CD14-positive monocyte (primary cell): Measurements from ENCODE around the gene SMS. TPM values are rescaled to one million over a fixed set of nuclear protein-coding genes. Genes with fewer than 3 reads are reported as not detected.

Source experiments
- DNase-seq, 3 donors: peaks; one replicate each; pipeline ENCODE4 v3.0.0-alpha.2; 2011 to 2022
- H2AFZ ChIP-seq: 2 replicates; pipeline ENCODE4 v1.6.0; 2012; ENCODE audit warnings: mild to moderate bottlenecking, low read depth, low read length, inconsistent platforms; ENCODE audit not compliant: insufficient read depth, poor library complexity, severe bottlenecking
- H3K27ac ChIP-seq, 2 donors: 1 replicate in 1 of 2; 2 replicates in 1 of 2; pipeline ENCODE4 v1.5.1; 2012 to 2013; ENCODE audit warnings: low read length in 2 of 2, control low read depth in 1 of 2, inconsistent platforms in 1 of 2, low read depth in 1 of 2, mild to moderate bottlenecking in 1 of 2
- H3K27me3 ChIP-seq, 2 donors: one replicate each; pipeline versions ENCODE4 v1.6.0 to v1.6.1; 2011 to 2013; ENCODE audit warnings: low read length in 2 of 2; ENCODE audit not compliant: control insufficient read depth in 2 of 2, insufficient read depth in 2 of 2
- H3K36me3 ChIP-seq, 2 donors: replicated peaks in 1 of 2; 1 replicate in 1 of 2; 2 replicates in 1 of 2; pipeline versions ENCODE4 v1.5.1 to v1.6.1; 2012 to 2013; ENCODE audit warnings: low read length in 2 of 2, control low read depth in 1 of 2, inconsistent platforms in 1 of 2, mild to moderate bottlenecking in 1 of 2; ENCODE audit not compliant: insufficient read depth in 2 of 2, control insufficient read depth in 1 of 2
- H3K4me1 ChIP-seq, 2 donors: 1 replicate in 1 of 2; 2 replicates in 1 of 2; pipeline versions ENCODE4 v1.5.1 to v1.6.1; 2012 to 2013; ENCODE audit warnings: low read length in 2 of 2, control low read depth in 1 of 2, inconsistent platforms in 1 of 2, mild to moderate bottlenecking in 1 of 2, moderate library complexity in 1 of 2; ENCODE audit not compliant: insufficient read depth in 2 of 2, control insufficient read depth in 1 of 2
- H3K4me2 ChIP-seq: replicated peaks from 2 replicates; pipeline ENCODE3; 2012; ENCODE audit warnings: low read length, moderate library complexity, mild to moderate bottlenecking; ENCODE audit not compliant: poor library complexity, severe bottlenecking; ENCODE audit errors: extremely low read depth
- H3K4me3 ChIP-seq, 3 experiments: fragments of 200-600 bp in 1 of 3; sonication (generic) in 1 of 3; replicated peaks in 1 of 3; 1 replicate in 2 of 3; 2 replicates in 1 of 3; pipeline ENCODE4 v1.5.1; 2011 to 2013; ENCODE audit warnings: low read length in 3 of 3, mild to moderate bottlenecking in 3 of 3, control low read depth in 2 of 3, low read depth in 2 of 3, inconsistent platforms in 1 of 3, moderate library complexity in 1 of 3
- H3K79me2 ChIP-seq: 2 replicates; pipeline ENCODE4 v1.6.0; 2012; ENCODE audit warnings: mild to moderate bottlenecking, control low read depth, inconsistent platforms, low read length, moderate library complexity; ENCODE audit not compliant: insufficient read depth
- H3K9ac ChIP-seq: 2 replicates; pipeline ENCODE4 v1.6.0; 2017; ENCODE audit warnings: low read length, mild to moderate bottlenecking; ENCODE audit not compliant: insufficient read depth, poor library complexity, severe bottlenecking
- H3K9me3 ChIP-seq, 2 donors: replicated peaks in 1 of 2; 1 replicate in 1 of 2; 2 replicates in 1 of 2; pipeline versions ENCODE4 v1.5.1 to v1.6.1; 2012 to 2013; ENCODE audit warnings: low read length in 2 of 2, control low read depth in 1 of 2; ENCODE audit not compliant: control insufficient read depth in 1 of 2, insufficient read depth in 1 of 2
- H4K20me1 ChIP-seq: 2 replicates; pipeline ENCODE4 v1.6.0; 2012; ENCODE audit warnings: mild to moderate bottlenecking, low read length, control low read depth, moderate library complexity; ENCODE audit not compliant: insufficient read depth
- H3K27ac Mint-ChIP-seq, 7 donors: one replicate each; pipeline ENCODE4 v1.8.0; 2020; ENCODE audit warnings: mild to moderate bottlenecking in 7 of 7, mixed read lengths in 7 of 7, moderate library complexity in 6 of 7, inconsistent platforms in 2 of 7
- H3K27me3 Mint-ChIP-seq, 3 donors: one replicate each; pipeline ENCODE4 v1.8.0; 2021 to 2022; ENCODE audit warnings: low read depth in 3 of 3, mild to moderate bottlenecking in 3 of 3, mixed read lengths in 3 of 3, moderate library complexity in 3 of 3, inconsistent platforms in 1 of 3
- H3K36me3 Mint-ChIP-seq, 2 donors: one replicate each; pipeline ENCODE4 v1.8.0; 2020; ENCODE audit warnings: mixed read lengths in 2 of 2, inconsistent platforms in 1 of 2, mild to moderate bottlenecking in 1 of 2
- H3K4me1 Mint-ChIP-seq: one replicate; pipeline ENCODE4 v1.8.0; 2020; ENCODE audit warnings: mild to moderate bottlenecking, mixed read lengths
- H3K4me3 Mint-ChIP-seq, 2 donors: one replicate each; pipeline ENCODE4 v1.8.0; 2020; ENCODE audit warnings: mild to moderate bottlenecking in 2 of 2, mixed read lengths in 2 of 2, moderate library complexity in 1 of 2
- H3K9me3 Mint-ChIP-seq, 7 donors: one replicate each; pipeline ENCODE4 v1.8.0; 2020 to 2022; ENCODE audit warnings: mixed read lengths in 7 of 7, mild to moderate bottlenecking in 6 of 7, moderate library complexity in 6 of 7, inconsistent platforms in 2 of 7
- CTCF ChIP-seq: fragments of 200-600 bp; IDR thresholded peaks from one replicate; pipeline ENCODE4 v1.8.0; 2022; ENCODE audit warnings: antibody characterized with exemption, mild to moderate bottlenecking
- WGBS: methylation state at CpG from one replicate; pipeline ENCODE4 v1.1.5; 2013; ENCODE audit warnings: missing lambda C conversion rate; ENCODE audit not compliant: insufficient coverage; 5-methylcytosine and 5-hydroxymethylcytosine counted together
- intact Hi-C, 2 donors: fragments of 100-400 bp; cut with micrococcal nuclease; formaldehyde crosslinking; loops; one replicate each; pipeline versions ENCODE4 v1.15.0 to v1.15.1; 2023
- polyA plus RNA-seq, 3 donors: library from polyadenylated mRNA; depleted of rRNA in 1 of 3; unstranded in 2 of 3; stranded (reverse) in 1 of 3; fragments of 300-500 nt in 2 of 3; fragments of >200 nt in 1 of 3; fragmentation: Illumina TruSeq in 2 of 3; gene quantifications; 1 replicate in 2 of 3; 2 replicates in 1 of 3; pipeline ENCODE4 v1.2.3, GENCODE V29; 2012 to 2021

Gene SMS
- polyA plus RNA-seq, 3 donors = 24.9 to 75.4 (median 70.8) TPM

GRCh38 chrX:21930986-21931385 is 9.5 kb upstream of the SMS start:
- Mint-ChIP-seq H3K27me3 (peaks cover 0 to 4% (median 0%) of the 10 kb centered on the region in 3 donors), H3K4me3 (no peak overlapping the region), H3K4me1 (peaks cover 29% of the 10 kb centered on the region), H3K27ac (peak overlapping the region in 2 of 7 donors; percentile 8 to 26), H3K36me3 (peaks cover 0 to 2% of the 10 kb centered on the region in 2 donors), H3K9me3 (peaks cover 0 to 8% (median 0%) of the 10 kb centered on the region in 7 donors)
- Histone ChIP-seq H3K27me3 (no peaks in the 10 kb centered on the region), H3K27ac (no peak overlapping the region), H3K4me1 (peaks cover 41 to 45% of the 10 kb centered on the region in 2 donors), H4K20me1 (no peaks in the 10 kb centered on the region), H3K79me2 (no peaks in the 10 kb centered on the region), H3K4me3 (no peak overlapping the region), H3K9me3 (no peaks in the 10 kb centered on the region), H3K9ac (no peak overlapping the region), H3K36me3 (no peaks in the 10 kb centered on the region), H2AFZ (no peak overlapping the region), H3K4me2 (no peak overlapping the region)
- intact Hi-C loops = no loop called here
- no CpG with 5 or more reads among the region's 1 CpG for WGBS
- TF ChIP-seq CTCF = no peak
- DNase-seq = no peak

GRCh38 chrX:21932292-21933002 is 8.1 kb upstream of the SMS start:
- peaks cover 32% of the 10 kb centered on the region in 2 donors for H3K4me1 ChIP-seq
- peaks cover 23% of the 10 kb centered on the region for H3K4me1 Mint-ChIP-seq
- no peaks in the 10 kb centered on the region for H3K9me3 ChIP-seq
- no peaks in the 10 kb centered on the region for H3K79me2 ChIP-seq
- H3K36me3 ChIP-seq = no peaks in the 10 kb centered on the region
- H4K20me1 ChIP-seq = no peaks in the 10 kb centered on the region
- peaks cover 0 to 8% (median 0%) of the 10 kb centered on the region in 7 donors for H3K9me3 Mint-ChIP-seq
- peaks cover 0 to 2% of the 10 kb centered on the region in 2 donors for H3K36me3 Mint-ChIP-seq
- H3K27me3 Mint-ChIP-seq = peaks cover 0 to 4% (median 0%) of the 10 kb centered on the region in 3 donors
- H2AFZ ChIP-seq = peak overlapping the region; percentile 2
- H3K9ac ChIP-seq = peak overlapping the region; percentile 36
- TF ChIP-seq CTCF = no peak
- peak overlapping the region; percentile 89 to 90 for H3K27ac ChIP-seq
- H3K4me2 ChIP-seq = no peak overlapping the region
- WGBS = 0% methylated on average over 1 of the region's 11 CpGs
- H3K27ac Mint-ChIP-seq = peak overlapping the region; percentile 87 to 97 (median 93)
- H3K4me3 Mint-ChIP-seq = peak overlapping the region in 1 of 2 donors; percentile 7
- DNase-seq = peak; percentile 80 to 92 (median 87)
- intact Hi-C loops = no loop called here
- no peaks in the 10 kb centered on the region for H3K27me3 ChIP-seq
- H3K4me3 ChIP-seq = no peak overlapping the region
